Coronary artery (tissue), 2 donors: Measurements from ENCODE around the gene TLE3.
A peak's percentile ranks its signal among the peaks of the same experiment; 100 is the strongest.

ENCODE experiments used
- DNase-seq: peaks from one replicate; pipeline ENCODE4 v3.0.0-alpha.2; 2017; ENCODE audit warnings: low spot score
- H3K27ac ChIP-seq, 2 donors: fragments of 200-600 bp; sonication (generic); one replicate each; pipeline ENCODE4 v1.5.1; 2016 to 2019
- H3K4me3 ChIP-seq: fragments of 200-600 bp; sonication (generic); 2 replicates; pipeline ENCODE4 v1.5.1; 2016; ENCODE audit warnings: mild to moderate bottlenecking, moderate library complexity
- CTCF ChIP-seq: fragments of 200-600 bp; sonication (generic); IDR thresholded peaks from one replicate; pipeline ENCODE4 v1.5.1; 2019; ENCODE audit warnings: antibody characterized with exemption

The TLE3 gene

GRCh38 chr15:70098153-70098460 lies 390 bp upstream of the TLE3 start:
- H3K4me3 ChIP-seq: peak overlapping the region; percentile 82
- H3K27ac ChIP-seq: peak overlapping the region; percentile 96 to 97
- no peak for DNase-seq
- TF ChIP-seq CTCF: no peak

GRCh38 chr15:70097063-70097320 lies 725 bp downstream of the TLE3 start:
- TF ChIP-seq CTCF: no peak
- peak overlapping the region; percentile 89 to 97 for H3K27ac ChIP-seq
- H3K4me3 ChIP-seq: peak overlapping the region; percentile 94
- DNase-seq: no peak

GRCh38 chr15:70096215-70097062 lies 1.3 kb downstream of the TLE3 start:
- DNase-seq: no peak

GRCh38 chr15:70095408-70096214 lies 2.1 kb downstream of the TLE3 start:
- DNase-seq: no peak
- Histone ChIP-seq H3K4me3 (peak overlapping the region; percentile 94), H3K27ac (peak overlapping the region; percentile 89 to 97)
- TF ChIP-seq CTCF: no peak

More at GRCh38 chr15:70096215-70097062, 1.3 kb downstream of the TLE3 start:
- peak overlapping the region; percentile 94 for H3K4me3 ChIP-seq
- TF ChIP-seq CTCF: no peak
- peak overlapping the region; percentile 89 to 97 for H3K27ac ChIP-seq

- no peak for DNase-seq
- no peak for TF ChIP-seq CTCF
- peak overlapping the region; percentile 94 for H3K4me3 ChIP-seq
- peak overlapping the region; percentile 89 to 97 for H3K27ac ChIP-seq
Measured at GRCh38 chr15:70094690-70095311, 2.9 kb downstream of the TLE3 start.

- no peak overlapping the region for H3K27ac ChIP-seq
- TF ChIP-seq CTCF: no peak
- DNase-seq: no peak
- peak overlapping the region; percentile 51 for H3K4me3 ChIP-seq
Measured at GRCh38 chr15:70093481-70094319, 4.0 kb downstream of the TLE3 start.
